Activated CD4-positive, CD25-positive, alpha-beta regulatory T cell treated with anti-CD3 and anti-CD28 coated beads, Interleukin-2, amount 50 U/mL, for 72 hours (primary cell): ENCODE results near the gene PYGO2.
"Not testable (repeated sequence)": the region's sequence is repeated elsewhere in the genome, so short reads cannot be mapped to it uniquely, and the experiment has no call there.

Experiments
- DNase-seq: peaks from one replicate; pipeline ENCODE4 v3.0.0; 2021

Gene PYGO2

DNA sequence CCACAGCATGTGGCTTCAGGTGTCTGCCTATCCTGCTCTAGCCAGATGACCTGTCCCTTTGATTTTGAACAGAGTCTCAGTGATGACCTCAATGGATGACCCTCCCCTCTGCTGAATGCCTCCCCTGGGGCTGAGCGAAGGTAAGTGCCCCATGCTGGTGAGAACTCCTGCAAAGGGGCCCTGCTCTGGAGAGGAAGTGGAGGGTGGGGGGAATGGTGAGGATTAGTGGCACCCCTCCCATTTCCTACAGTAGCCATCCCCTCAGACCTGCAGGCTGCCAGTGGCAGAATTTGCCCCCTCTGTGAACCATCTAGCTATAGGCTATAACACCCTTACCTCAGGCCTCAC, 21.4 kb downstream of the PYGO2 start:
- DNase-seq: no peak

DNA sequence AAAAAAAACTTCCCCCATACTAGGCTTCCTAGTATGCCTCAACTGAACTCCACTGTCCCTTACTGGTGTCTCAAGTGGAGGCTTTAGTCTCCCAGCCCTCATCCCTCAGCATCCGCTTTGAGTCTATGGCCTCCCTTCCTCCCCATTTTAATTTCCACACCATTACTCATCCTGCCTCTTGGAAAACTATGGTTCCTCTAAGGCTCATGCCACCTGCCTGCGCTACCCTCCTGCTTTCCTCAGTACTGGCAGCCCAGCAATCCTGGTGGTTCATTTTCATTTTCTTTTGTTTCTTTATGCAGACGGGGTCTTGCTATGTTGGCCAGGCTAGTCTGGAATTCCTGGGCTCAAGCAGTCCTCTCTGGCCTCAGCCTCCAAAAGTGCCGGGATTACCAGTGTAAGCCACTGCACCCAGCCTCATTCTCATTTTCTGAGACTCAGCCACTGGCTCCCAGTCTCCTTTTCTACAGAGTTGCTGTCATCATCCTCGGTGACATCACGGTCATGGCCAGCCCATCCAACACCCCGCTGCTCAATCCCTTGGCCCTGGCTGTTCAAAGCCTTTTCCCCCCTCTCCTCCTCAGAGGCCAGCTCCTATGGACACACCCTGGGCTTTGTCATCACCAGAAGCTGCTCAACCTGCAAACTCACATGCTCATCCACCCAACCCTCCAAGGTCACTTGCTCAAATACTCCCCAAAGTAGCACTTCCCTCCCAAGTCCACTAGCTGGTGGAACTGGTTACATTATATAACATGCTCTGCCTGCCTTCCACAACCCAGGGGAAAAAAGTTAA, 22.8 kb downstream of the PYGO2 start:
- no peak for DNase-seq

DNA sequence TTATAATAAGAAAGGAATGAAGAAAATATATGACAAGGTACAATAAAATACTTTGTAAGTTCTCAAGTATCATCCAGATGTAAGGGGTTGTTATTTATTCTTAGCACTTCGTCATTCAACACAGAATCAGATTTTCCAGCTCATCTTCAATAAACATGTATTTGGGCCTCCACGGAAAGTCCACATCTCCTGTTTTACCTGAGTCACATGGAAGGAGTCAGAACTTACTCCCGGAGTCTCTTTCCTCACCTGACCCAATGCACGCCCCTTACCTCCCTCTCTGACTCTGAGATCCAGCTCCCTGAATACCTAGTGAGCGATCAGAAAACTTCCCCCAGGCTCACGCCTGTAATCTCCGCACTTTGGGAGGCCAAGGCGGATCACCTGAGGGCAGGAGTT, 23.6 kb downstream of the PYGO2 start:
- no peak for DNase-seq

DNA sequence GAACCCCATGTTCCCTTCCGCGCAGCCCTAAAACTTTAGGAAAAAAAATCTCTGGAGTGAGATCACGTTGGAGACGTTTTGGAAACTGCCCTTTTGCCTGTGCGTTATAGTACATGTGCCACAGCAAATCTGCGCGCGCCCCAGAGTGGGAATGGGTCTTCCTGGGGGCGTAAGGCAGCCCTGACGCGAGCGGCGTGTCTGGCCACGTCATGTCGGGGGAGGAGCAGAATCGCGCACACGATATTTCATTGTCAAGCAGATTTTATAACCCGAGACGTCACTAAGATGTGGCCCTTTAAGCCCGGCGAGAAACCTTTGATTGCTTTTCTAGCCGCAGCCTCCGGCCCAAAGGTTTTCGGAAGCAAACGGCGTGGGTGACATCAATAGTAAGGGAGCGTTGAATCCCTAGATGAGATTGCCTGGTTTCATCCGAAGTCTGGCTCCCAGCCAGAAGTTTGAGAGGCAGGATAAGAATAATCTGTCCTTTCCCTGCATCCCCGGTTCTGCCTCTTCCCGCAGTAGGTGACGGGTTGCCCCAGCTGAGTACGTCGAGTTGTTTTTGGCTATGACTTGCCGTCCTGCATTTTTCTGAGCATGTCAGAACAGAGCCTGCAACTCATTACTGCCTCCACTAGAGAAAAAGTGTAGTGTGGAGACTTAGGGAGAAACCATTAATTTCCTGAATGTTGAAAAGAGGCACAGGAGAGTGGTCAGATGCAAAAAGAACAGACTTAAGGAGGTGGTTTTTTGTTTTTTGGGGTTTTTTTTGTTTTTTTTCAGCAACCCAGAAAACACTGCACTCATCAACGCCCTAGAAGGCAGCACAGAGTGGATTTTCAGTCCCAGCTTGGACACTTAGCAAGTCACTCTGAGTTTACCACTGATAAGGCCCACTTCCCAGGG, 24.2 kb downstream of the PYGO2 start:
- peak; percentile 88 for DNase-seq

DNA sequence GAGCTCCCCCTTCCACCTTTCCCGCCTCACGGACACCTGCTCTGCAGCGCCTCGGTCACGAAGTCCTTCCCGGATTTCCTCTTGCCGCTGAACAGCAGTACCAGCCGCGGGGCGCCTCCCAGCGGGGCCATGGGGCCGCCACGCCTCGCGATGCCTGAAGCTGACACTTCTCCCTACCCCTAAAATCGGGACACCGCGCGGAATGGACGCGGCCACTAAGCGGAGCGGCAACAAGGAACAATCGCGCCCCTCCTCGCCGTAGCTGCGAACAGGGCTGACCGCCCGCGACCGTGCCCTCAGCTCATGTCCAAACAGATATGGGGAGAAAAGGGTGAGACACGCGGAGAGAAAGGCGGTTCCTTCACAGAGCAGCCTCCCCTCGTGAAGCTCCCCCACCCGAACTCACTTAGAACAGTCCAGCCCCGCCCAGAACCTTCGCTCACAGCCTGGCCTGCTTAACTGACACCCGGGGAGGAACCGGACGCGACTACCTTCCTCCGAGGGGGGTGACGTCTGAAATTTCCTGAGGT, 25.0 kb downstream of the PYGO2 start, which contains the start of gene PMVK:
Gene PMVK, minus strand, starts transcription at position 165 of the 530 bp plus-strand sequence. Its CDS starts 34 bp downstream, at position 131.
- peak; percentile 91 for DNase-seq

DNA sequence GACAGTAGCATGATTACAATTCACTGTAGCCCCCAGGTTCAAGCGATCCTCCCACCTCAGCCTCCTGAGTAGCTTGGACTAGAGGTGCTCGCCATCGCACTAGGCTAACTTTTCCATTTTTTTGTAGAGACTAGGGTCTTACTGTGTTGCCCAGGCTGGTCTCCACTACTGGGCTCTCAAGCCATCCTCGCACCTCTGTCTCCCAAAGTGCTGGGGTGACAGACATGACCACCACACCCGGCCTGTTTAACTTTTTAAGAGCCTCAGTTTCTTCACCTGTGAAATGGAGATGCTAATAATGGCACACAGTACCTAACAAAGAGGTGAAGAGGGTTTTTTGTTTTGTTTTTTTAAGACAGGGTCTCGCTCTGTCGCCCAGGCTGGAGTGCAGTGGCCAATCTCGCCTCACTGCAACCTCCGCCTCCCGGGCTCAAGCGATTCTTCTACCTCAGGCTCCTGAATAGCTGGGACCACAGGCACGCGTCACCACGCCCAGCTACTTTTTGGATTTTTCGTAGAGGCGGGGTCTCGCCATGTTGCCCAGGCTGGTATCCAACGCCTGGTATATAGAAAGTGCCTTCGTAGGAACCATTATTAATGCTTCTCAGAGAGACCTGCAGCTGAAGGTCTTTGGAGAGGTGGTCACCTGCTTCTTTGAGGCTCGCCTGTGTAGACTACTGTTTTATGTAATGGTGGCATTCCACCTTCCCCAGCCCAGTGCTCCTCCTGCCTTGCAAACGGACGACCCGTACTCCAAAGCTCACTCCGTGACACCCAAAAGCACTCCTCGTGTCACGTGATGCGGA, 25.6 kb downstream of the PYGO2 start:
- DNase-seq: no peak

DNA sequence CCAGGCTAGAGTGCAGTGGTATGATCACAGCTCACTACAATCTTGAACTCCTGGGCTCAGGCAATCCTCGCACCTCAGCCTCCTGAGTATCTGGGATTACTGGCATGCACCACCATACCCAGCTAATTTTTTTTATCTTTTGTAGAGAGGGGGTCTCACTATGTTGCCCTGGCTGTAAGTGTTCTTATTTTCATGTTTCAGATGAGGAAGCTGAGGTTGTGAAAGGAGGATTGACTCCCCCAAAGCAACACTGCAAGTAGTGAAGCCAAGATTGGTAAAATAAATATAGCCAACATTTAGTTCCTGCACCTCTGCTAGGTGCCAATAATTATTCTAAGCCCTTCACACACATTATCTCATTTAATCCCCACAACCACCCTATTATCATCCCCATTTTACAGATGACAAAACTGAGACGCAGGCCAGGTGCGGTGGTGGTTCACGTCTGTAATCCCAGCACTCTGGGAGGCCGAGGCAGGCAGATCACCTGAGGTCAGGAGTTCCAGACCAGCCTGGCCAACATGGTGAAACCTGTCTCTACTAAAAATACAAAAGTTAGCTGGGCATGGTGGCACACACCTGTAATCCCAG, 27.1 kb downstream of the PYGO2 start:
- no peak for DNase-seq

DNA sequence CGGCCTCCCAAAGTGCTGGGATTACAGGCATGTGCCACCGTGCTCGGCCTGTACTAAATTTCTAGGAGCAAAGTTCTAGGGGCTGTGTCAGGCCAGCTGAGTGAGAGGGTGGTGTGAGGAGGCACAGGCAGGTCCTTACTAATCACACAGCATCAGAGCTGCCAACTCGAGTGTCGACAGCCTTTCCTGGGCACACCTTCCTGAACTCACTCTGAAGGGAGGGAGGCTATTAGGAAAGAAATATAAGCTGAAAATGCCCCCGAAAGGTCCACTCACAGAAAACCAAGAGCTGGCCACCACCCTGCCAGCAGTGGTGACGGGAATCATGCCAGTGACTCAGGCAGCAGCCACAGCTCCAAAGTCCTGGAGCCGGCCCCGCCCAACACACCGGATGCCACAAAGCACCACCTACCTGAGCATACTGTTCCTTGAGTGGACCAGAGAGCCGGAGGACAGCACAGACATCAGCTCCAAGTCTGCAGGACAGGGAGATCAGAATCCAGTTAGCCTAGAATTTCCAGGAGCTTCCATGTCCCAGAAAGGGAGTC, 29.6 kb downstream of the PYGO2 start:
- no peak for DNase-seq

DNA sequence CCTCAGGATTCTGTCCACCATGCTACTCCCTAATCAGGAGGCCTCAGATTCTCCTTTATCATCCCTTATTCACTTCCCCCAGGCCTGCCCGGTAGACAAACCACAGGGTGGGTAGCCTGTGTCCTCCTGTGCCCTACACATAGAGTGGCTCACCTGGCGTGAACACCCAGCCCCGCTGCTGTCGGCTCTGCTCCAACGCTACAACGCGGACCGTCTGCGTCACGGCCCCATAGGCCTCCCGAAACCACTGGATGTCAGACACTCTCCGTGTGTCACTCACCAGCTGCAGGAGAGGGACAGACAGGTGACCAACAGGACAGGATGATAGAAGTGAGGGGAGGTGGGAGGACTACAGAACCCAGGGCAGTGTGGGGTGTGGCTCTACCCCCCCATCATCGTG, 35.4 kb downstream of the PYGO2 start:
- DNase-seq: no peak

DNA sequence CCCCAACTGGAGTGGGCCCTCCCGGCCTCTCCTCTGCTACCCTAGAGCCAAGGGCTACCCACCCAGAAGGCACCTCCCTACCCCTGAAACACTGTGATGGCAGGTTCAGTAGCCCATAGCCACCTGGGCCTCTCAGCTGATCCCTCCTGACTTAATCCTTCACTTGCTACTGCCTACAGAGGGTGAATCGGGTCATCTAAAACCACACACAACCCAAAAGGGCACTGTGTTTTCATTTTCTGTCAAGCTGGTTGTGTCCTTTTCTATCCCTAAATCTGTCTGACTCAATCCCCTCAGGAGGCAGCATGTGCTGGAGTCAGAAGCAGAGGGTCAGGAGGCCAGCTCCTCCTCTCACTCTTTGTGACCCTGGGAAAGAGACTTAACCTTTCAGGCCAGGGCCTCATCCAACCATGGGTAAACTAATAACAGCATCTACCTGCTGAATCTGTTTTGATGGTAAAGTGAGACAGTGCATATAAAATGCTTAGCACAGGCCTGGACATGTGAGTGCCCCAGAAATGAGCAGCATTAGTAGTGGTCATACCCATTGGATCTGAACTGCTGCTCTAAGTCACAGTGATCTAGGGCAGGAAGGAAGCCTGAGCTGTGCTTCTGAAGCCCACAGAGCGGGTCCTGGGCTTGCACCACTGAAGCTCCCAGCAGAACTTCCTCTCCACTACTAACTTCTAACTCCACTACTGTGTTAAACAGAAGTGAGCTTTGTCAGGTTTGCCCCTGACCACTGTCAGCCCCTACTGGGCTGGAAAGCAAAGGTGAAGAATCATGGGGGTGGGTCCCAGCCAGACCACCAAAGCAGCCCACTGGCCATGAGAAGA, 36.0 kb downstream of the PYGO2 start:
- no peak for DNase-seq

DNA sequence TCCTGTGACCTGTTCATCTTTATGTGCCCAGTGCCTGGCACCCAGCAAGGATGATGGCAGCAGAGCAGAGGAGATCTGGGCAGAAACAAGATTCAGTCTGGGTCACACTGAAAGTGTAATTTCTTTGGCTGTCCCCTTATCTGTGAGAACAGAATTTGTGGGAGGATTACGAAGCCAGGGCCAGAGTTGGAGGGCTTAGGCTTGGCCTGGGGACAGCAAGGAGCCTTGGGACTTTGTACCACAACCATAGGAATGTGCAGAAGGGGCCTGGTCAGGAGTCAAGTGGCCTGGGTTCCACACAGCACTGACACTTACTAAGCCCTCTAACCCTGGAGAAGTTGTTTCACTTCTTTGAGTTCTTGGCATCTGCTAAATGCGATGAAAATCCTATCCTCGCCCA, 37.9 kb downstream of the PYGO2 start:
- no peak for DNase-seq

DNA sequence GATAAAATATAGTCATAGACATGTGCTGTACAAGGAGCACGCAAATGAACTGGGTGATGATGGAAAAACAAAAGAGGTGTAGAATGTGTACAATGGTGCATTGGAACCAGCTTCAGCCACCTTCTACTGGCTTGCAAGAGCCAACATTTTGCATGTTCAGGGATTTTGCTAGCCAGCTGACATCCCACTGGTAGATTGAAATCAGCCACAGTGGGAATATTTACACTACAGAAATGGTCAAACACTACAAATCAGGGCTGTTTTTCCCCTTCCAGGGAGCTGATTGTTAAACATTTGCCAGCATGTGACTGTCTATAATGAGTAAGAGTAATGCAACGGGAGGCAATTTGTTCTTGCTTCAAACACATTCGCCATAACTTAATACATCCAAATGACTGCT, 48.3 kb downstream of the PYGO2 start:
- no peak for DNase-seq

DNA sequence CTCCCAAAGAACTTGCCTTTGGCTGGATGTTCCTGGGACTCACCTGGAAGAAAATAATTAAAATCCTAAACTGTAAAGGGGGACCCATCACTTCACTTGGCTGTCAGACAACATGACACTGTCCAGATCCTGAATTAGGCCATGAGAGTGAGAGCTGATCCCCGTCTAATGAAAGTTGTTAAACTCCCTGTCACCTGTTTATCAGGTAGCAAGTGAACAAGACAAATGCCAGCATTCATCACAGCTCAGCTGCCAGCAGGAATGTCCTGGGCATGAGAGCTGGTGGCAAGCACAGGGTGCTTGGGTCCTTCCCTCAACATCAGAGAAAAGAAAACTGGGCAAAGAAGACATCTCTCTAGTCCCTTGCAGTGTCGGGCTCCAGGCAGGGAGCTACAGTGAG, 48.8 kb downstream of the PYGO2 start:
- DNase-seq: no peak

DNA sequence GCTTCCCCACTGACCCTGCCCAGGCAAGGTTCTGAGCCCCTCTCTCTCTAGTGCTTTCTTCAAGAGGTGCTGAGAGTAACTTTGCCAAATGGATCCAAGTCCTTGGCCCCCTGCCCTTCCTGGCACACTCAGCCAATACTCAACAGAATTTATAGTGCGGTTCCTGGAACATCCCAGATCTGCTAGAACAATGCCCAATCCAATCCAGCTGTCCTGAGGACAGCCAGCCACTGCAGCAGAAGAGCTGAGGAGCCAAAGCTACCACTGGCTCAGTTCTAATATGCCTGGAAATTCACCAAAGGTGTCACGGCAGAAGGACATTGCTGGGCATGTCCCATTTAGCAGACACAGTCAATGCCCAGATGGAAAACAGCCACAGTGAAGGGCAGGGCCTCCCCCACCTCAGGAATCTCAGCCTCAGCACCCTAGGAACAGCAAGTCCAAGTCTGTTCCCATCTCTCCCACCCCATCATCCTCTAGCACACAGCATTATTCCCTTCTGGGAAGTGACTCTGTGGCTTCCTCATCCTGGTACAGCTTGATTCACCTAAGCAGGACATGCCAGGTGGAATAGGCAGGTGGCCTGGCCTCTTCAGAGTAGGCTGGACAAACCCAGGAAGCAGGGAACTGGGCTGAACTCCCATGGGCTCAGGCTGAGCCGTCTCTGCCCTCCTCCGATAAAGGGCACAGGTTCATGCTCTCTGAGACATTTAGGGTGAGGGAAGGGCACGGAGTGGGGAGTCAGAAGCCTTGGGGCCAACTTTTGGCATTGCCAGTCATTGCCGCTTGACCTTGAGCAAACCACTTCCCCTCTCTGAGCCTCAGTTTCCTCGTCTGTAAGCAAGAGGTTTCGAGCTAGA, 49.7 kb downstream of the PYGO2 start:
- DNase-seq: no peak

DNA sequence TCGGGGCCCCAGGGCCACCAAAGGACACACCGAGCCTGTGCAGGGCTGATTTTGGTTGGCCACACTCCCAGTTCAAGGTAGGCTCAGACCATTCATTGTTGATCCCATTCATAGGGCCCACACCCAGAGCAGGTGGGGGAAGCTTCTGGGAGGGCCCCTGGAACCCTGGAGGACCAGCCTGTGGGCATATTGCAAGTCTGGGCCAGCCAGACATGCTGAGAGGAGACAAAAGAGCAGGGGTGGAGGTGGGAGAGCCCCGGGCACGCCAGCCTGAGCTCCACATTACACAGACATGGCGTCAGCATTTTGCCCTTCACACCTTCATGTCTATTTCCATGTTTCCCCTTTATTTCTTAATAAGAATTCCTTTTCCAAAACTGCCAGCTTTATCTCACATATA, 50.7 kb downstream of the PYGO2 start:
- DNase-seq: no peak

DNA sequence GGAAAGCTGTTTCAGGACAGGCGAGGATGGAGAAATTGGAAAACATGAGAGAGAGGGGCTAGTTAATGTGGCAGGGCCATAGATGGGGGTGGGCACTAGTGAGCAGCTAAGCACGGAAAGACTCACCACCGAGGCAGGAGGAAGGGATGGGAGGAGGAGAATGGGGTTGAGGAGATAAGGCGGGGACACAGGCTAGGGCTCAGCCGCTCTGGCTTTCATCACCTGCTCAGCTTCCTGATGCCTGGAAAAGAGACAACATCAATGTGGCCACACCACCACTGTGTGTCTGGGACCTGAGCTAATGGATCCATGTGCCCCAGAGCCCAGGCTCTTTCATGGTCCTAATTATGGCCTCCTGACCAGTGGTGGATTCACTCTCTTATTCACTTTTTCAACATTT, 52.6 kb downstream of the PYGO2 start:
- no peak for DNase-seq

DNA sequence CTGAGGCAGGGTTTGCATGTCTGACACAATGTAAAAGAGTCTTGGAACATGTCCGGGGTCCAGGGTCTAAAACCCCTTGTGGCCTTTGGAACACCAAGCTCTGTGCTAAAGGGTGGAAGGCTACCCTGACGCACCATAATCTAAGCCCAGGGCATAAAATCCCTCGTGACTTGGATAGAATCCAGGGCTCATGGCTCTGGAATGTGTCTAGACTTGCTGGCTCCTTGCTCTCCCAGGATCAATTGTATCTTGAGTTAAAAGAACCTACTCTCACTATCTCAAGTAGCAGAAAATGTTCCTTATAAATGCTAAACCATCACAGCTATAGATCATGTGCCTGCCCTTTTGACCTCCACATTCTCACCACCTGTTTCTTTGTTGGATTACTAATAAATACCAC, 53.5 kb downstream of the PYGO2 start:
- DNase-seq: not testable (repeated sequence)
